Lower leg skin (tissue), 4 donors: ENCODE results near the gene TUT1. TPM values are rescaled to one million over a fixed set of nuclear protein-coding genes. Genes with fewer than 3 reads are reported as not detected.

ENCODE experiments used
- DNase-seq, 2 donors: peaks; one replicate each; pipeline ENCODE4 v3.0.0-alpha.2; 2019; ENCODE audit warnings: low spot score in 2 of 2
- H3K4me3 ChIP-seq: fragments of 200-600 bp; sonication (generic); 2 replicates; pipeline ENCODE4 v1.5.1; 2017; ENCODE audit warnings: mild to moderate bottlenecking, low read depth; ENCODE audit not compliant: poor library complexity, severe bottlenecking
- CTCF ChIP-seq, 3 donors: fragments of 450-650 bp; IDR thresholded peaks; one replicate each; pipeline ENCODE4 v1.5.1; 2016; ENCODE audit warnings: antibody characterized with exemption in 3 of 3, mild to moderate bottlenecking in 3 of 3, moderate library complexity in 2 of 3
- POLR2A ChIP-seq, 2 donors: fragments of 450-650 bp; IDR thresholded peaks; one replicate each; pipeline ENCODE4 v1.6.1; 2016 to 2017; ENCODE audit warnings: antibody characterized with exemption in 2 of 2, mild to moderate bottlenecking in 1 of 2, moderate library complexity in 1 of 2
- WGBS, 2 donors: methylation state at CpG; one replicate each; pipeline ENCODE4 v1.1.5; 2018; 5-methylcytosine and 5-hydroxymethylcytosine counted together
- intact Hi-C: fragments of 100-400 bp; cut with DNase I; formaldehyde crosslinking; loops from one replicate; pipeline ENCODE4 v1.15.0; 2023; ENCODE audit warnings: low total_unique reads
- total RNA-seq, 4 donors: library from RNA; depleted of rRNA; stranded (reverse); fragments of >200 nt; gene quantifications; one replicate each; pipeline ENCODE4 v1.1.0, GENCODE V29; 2016

Gene TUT1
- total RNA-seq, 4 donors from 2014 or later, result 11.0 to 29.8 (median 15.8) TPM

GRCh38 chr11:62599069-62599696 is 7.9 kb upstream of the TUT1 start:
- no peak for TF ChIP-seq CTCF (IDR thresholded peaks at IDR 0.05)
- no peak for TF ChIP-seq POLR2A (IDR thresholded peaks at IDR 0.05)
- WGBS, 2 donors, result 20 to 21% methylated on average over 7 of the region's 7 CpGs
- intact Hi-C loops, result loop anchor here (10.0 kb wide), 1 partner anchor 96 kb away; no protein-coding TSS in a partner anchor
- peak; percentile 96 to 99 for DNase-seq
- H3K4me3 ChIP-seq, result no peak overlapping the region

GRCh38 chr11:62595124-62595523 is 3.8 kb upstream of the TUT1 start:
- intact Hi-C loops, result loop anchor here (10.0 kb wide), 1 partner anchor 100 kb away; no protein-coding TSS in a partner anchor
- TF ChIP-seq CTCF (IDR thresholded peaks at IDR 0.05) (no peak), POLR2A (IDR thresholded peaks at IDR 0.05) (no peak)
- WGBS, 2 donors, result 81 to 90% methylated on average over 8 of the region's 8 CpGs
- DNase-seq, result no peak
- no peak overlapping the region for H3K4me3 ChIP-seq

GRCh38 chr11:62593434-62594044 is 2.2 kb upstream of the TUT1 start:
- no peak for TF ChIP-seq POLR2A (IDR thresholded peaks at IDR 0.05)
- peak; percentile 73 to 94 for DNase-seq
- H3K4me3 ChIP-seq, result no peak overlapping the region
- WGBS, 2 donors, result 51 to 52% methylated on average over 13 of the region's 13 CpGs
- intact Hi-C loops, result loop anchor here (10.0 kb wide), 1 partner anchor 101 kb away; no protein-coding TSS in a partner anchor

GRCh38 chr11:62592989-62593421 is 1.7 kb upstream of the TUT1 start:
- 66 to 81% methylated on average over 8 of the region's 8 CpGs for WGBS, 2 donors
- TF ChIP-seq CTCF (IDR thresholded peaks at IDR 0.05) (no peak), POLR2A (IDR thresholded peaks at IDR 0.05) (no peak)
- DNase-seq, result no peak
- H3K4me3 ChIP-seq, result no peak overlapping the region
- intact Hi-C loops, result loop anchor here (10.0 kb wide), 1 partner anchor 102 kb away; no protein-coding TSS in a partner anchor

GRCh38 chr11:62592146-62592815 is 958 bp upstream of the TUT1 start:
- WGBS, 2 donors, result 11 to 14% methylated on average over 17 of the region's 17 CpGs
- H3K4me3 ChIP-seq, result peak overlapping the region; percentile 17
- TF ChIP-seq CTCF (IDR thresholded peaks at IDR 0.05) (no peak), POLR2A (IDR thresholded peaks at IDR 0.05) (no peak)
- no peak for DNase-seq
- intact Hi-C loops, result loop anchor here (10.0 kb wide), 1 partner anchor 103 kb away; no protein-coding TSS in a partner anchor
